Lower leg skin (tissue), 4 donors: ENCODE data around the gene TRIO. TPM values are rescaled to one million over a fixed set of nuclear protein-coding genes. Genes with fewer than 3 reads are reported as not detected.

Source experiments
- DNase-seq, 2 donors: peaks; one replicate each; pipeline ENCODE4 v3.0.0-alpha.2; 2019; ENCODE audit warnings: low spot score in 2 of 2
- H3K4me3 ChIP-seq: fragments of 200-600 bp; sonication (generic); 2 replicates; pipeline ENCODE4 v1.5.1; 2017; ENCODE audit warnings: mild to moderate bottlenecking, low read depth; ENCODE audit not compliant: poor library complexity, severe bottlenecking
- POLR2A ChIP-seq, 2 donors: fragments of 450-650 bp; IDR thresholded peaks; one replicate each; pipeline ENCODE4 v1.6.1; 2016 to 2017; ENCODE audit warnings: antibody characterized with exemption in 2 of 2, mild to moderate bottlenecking in 1 of 2, moderate library complexity in 1 of 2
- WGBS, 2 donors: methylation state at CpG; one replicate each; pipeline ENCODE4 v1.1.5; 2018; 5-methylcytosine and 5-hydroxymethylcytosine counted together
- intact Hi-C: fragments of 100-400 bp; cut with DNase I; formaldehyde crosslinking; loops from one replicate; pipeline ENCODE4 v1.15.0; 2023; ENCODE audit warnings: low total_unique reads
- total RNA-seq, 4 donors: library from RNA; depleted of rRNA; stranded (reverse); fragments of >200 nt; gene quantifications; one replicate each; pipeline ENCODE4 v1.1.0, GENCODE V29; 2016
- TF ChIP-seq, protein P1 (sequence below), 3 donors: fragments of 450-650 bp; IDR thresholded peaks; one replicate each; pipeline ENCODE4 v1.5.1; 2016; ENCODE audit warnings: antibody characterized with exemption in 3 of 3, mild to moderate bottlenecking in 3 of 3, moderate library complexity in 2 of 3

The TRIO gene
- total RNA-seq, 4 donors from 2014 or later: 47.8 to 101 (median 64.5) TPM

DNA sequence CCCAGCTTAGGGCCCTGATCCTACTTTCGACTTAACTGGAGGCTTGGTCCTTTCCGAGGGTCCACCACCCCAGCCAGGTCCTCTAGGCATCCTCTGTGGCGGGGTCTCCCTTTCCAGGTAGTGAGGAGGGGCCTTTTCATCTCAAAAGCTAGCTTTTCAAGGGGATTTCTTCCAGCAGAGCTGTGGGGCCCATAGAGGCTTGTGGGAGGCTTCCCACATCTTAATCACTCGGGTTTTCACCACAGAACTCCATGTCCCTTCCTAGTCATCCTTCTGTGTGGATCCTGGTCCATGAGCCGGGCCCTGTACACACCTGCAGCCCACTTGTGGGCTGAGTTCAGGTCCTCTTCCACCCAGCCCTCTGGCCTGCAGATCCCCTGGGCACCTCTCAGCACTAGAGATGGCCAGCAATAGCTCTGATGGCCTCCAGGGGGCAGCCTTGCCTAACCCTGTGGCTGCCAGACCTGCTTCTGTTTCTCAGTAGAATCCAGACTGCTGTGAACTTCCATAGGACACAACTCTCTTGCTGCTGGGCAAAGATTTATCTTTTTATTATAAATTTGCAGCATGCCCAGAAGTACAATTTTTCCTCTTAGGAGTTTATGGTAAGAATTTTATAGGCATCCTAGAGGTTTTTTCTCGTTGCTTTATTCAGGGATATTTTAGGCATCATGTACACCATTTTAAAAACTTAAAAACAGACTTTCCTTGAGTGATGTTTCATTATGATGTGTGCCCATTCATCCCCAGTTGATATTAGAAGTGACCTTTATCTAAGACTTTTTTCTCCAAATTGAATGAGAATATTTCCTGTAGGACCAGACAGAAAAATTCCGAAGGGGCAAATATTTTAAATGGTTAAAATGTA is 208.9 kb downstream of the TRIO start:
- WGBS, 2 donors: 75 to 80% methylated on average over 7 of the region's 7 CpGs
- TF ChIP-seq POLR2A (IDR thresholded peaks at IDR 0.05): no peak
- TF ChIP-seq, protein P1, sequence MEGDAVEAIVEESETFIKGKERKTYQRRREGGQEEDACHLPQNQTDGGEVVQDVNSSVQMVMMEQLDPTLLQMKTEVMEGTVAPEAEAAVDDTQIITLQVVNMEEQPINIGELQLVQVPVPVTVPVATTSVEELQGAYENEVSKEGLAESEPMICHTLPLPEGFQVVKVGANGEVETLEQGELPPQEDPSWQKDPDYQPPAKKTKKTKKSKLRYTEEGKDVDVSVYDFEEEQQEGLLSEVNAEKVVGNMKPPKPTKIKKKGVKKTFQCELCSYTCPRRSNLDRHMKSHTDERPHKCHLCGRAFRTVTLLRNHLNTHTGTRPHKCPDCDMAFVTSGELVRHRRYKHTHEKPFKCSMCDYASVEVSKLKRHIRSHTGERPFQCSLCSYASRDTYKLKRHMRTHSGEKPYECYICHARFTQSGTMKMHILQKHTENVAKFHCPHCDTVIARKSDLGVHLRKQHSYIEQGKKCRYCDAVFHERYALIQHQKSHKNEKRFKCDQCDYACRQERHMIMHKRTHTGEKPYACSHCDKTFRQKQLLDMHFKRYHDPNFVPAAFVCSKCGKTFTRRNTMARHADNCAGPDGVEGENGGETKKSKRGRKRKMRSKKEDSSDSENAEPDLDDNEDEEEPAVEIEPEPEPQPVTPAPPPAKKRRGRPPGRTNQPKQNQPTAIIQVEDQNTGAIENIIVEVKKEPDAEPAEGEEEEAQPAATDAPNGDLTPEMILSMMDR (IDR thresholded peaks at IDR 0.05): peak in 2 of 3 donors; percentile 81 to 84
- H3K4me3 ChIP-seq: no peak overlapping the region
- intact Hi-C loops: no loop called here
- peak; percentile 49 to 92 for DNase-seq

DNA sequence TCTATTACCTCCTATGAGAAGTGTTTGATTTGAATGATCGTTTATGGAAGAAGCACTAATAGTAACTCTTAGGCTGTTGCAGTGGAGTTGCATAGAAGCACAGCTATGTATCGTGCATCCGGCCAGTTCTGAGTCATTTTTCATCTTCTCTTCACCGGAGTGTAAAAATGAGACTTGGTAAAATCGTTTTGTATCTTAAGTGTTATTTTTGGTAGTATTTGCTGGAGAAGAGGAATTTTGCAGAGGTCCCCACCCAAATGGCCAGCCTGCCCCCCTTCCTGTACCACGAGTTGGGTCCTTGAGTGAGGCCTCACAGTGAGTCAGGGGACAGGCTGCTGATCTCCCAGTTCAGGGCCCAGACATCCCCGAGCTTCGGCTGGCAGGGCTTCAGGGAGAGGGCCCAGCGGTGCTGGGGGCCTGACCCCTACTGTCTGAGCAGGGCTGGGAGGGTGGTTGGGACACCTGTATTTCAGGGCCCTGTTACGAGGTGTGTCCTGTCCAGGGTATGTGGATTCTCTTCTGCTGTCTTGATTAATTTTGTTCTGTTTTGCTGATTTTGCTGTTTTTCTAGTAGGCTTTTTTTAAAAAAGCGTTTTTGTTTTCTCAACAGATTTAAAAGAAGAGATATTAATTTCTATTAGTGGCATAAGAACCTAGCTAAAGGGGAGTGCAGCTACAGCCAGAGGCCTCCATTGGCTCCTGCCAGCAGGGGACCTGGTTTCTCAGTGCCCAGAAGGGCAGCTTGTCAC is 210.8 kb downstream of the TRIO start:
- intact Hi-C loops: no loop called here
- H3K4me3 ChIP-seq: no peak overlapping the region
- WGBS, 2 donors: 90% methylated on average over 11 of the region's 11 CpGs
- no peak for TF ChIP-seq POLR2A (IDR thresholded peaks at IDR 0.05)
- TF ChIP-seq, protein P1 (IDR thresholded peaks at IDR 0.05): no peak
- DNase-seq: no peak

DNA sequence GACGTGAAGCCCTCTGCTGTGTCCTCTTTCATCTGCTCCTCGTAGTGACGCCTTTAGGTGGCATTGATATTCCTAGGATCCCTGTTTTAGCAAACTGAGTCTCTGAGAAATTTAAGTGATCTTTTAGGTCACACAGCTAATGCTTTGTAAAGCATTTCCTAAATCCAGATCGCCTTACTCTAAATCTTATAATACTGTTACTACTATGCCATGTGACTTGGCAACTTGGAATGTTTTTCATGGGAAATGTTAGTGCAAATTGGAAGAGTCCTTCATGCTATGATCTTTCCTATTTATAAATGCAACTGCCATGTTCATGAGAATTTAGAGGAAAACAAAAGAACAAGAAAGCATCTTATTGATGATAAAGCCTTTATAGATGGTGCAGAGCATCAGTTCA is 212.2 kb downstream of the TRIO start:
- intact Hi-C loops: no loop called here
- no peak overlapping the region for H3K4me3 ChIP-seq
- DNase-seq: no peak
- TF ChIP-seq, protein P1 (IDR thresholded peaks at IDR 0.05): no peak
- no peak for TF ChIP-seq POLR2A (IDR thresholded peaks at IDR 0.05)
- WGBS, 2 donors: 94% methylated on average over 4 of the region's 4 CpGs

DNA sequence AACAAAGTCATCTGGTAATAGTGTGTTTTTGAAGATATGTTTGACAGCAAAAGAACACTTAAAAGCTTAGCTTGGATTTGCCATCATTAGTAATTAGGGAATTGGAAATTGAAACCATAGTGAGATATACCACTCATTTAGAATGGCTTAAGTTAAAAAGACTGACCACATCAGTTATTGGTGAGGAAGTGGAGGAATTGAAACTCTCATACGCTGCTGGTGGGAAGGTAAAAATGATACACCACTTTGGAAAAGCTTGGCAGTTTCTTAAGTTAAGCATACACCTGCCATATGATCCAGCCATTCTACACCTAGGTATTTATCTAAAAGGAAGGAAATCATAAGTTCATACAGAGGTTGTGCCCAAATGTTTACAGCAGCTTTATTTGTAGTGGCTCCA is 213.2 kb downstream of the TRIO start:
- TF ChIP-seq, protein P1 (IDR thresholded peaks at IDR 0.05): no peak
- TF ChIP-seq POLR2A (IDR thresholded peaks at IDR 0.05): no peak
- intact Hi-C loops: no loop called here
- 78 to 86% methylated on average over 1 of the region's 1 CpG for WGBS, 2 donors
- DNase-seq: no peak
- H3K4me3 ChIP-seq: no peak overlapping the region

DNA sequence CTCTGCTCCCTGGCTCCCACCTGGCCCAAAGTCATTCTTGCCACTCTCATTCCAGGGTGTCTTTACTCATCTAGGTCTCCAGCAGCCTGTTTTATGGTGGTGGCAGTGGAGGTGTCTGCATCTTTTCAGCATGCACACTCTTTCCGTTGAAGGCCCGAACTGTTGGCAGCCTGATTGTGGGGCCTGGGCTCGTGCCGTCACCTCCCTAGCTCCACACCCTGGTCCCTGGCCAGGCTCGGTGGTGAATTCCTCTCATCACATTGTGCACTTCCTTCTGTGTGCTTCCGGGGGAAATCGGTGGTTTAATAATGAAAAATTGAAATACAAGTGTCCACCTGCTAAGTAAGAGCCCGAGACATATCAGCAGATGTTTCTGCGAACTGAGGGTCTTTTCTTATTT is 214.3 kb downstream of the TRIO start:
- intact Hi-C loops: no loop called here
- DNase-seq: no peak
- WGBS, 2 donors: 47 to 60% methylated on average over 9 of the region's 9 CpGs
- H3K4me3 ChIP-seq: no peak overlapping the region
- TF ChIP-seq, protein P1 (IDR thresholded peaks at IDR 0.05): no peak
- no peak for TF ChIP-seq POLR2A (IDR thresholded peaks at IDR 0.05)
